ENCODE results near the gene PDE7B. TPM values are rescaled to one million over a fixed set of nuclear protein-coding genes. Genes with fewer than 3 reads are reported as not detected.

The PDE7B gene
- total RNA-seq, 1 donor from 2014 or later: 13.3 TPM

DNA sequence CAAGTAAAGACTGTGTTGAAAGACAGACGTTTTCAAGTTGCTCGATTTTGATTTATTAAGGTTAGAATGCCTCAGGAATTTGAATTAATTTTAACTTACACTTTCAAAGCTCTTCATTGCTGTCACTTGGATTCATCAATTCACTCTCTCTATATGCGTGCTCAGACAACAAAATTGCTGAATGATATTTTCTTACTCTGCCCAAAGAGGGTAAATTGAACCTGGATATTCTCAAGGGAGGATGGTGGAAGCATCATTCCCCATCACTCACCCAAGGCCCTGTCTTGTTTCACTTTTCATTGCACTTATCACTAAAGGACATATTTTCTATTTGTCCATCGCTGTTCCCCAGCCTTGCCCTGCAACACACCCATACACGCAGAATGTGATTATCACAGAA, 102.3 kb downstream of the PDE7B start:
- DNase-seq (ENCODE audit: low spot score): no peak
- intact Hi-C loops (cut with DNase I): no loop called here
- no peak for ATAC-seq

DNA sequence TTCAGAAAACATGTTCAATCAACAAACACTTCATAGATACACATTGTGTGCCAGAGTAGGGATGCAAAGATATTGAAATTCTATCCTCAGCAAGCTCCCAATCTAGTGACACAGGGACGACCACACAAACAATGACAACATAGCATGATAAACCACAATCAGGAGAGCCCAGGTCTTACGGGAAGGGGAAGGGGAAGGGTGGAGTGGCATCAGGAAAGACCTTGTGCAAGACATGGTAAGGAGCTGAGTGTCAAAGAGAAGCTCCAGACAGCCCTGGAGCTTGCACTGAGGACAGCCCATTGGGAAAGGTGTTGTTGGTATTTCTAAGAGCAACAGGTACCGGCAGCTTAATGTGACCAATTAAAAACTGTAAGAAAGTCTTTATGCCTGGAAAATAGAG, 103.6 kb downstream of the PDE7B start:
- ATAC-seq (no peak), DNase-seq (ENCODE audit: low spot score) (no peak)
- intact Hi-C loops (cut with DNase I): no loop called here

DNA sequence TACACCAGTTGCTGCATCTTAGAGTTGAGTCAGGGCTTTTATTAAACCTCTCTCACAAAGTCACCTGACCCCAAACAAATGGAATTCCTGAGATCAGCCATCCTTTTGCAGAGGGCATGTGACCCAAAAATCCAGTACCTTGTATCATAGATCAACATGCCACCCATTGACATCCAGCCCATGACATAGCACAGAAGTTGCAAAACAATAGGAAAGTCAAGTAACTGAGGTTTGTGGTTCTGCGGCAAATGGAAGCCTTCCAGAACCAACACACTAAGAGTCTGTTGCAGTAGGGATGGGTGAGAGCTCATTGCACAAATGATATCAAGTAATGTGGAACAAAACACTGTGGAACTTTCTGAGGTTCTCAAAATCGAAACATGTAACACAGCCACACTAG, 111.2 kb downstream of the PDE7B start:
- ATAC-seq (peak; percentile 97), DNase-seq (ENCODE audit: low spot score) (peak; percentile 67)
- intact Hi-C loops (cut with DNase I): no loop called here

DNA sequence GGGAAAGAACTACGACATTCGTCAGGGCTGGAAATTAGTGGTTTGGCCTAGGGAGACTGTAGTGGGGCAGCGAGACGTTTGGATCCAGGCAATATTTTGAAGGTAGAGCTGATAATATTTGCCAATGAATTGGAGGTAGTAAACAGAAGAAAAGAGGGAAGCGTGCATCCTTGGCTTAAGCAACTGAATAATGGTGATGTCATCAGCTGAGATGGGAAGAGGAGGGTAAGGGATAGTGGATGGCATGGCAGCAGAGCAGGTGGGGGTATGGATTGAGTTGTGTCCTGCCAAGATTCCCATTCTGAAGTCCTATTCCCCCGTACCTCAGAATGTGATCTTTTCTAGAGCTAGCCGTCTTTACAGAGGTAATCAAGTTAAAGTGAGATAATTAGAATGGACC, 119.2 kb downstream of the PDE7B start:
- ATAC-seq (no peak), DNase-seq (ENCODE audit: low spot score) (no peak)
- intact Hi-C loops (cut with DNase I): no loop called here

DNA sequence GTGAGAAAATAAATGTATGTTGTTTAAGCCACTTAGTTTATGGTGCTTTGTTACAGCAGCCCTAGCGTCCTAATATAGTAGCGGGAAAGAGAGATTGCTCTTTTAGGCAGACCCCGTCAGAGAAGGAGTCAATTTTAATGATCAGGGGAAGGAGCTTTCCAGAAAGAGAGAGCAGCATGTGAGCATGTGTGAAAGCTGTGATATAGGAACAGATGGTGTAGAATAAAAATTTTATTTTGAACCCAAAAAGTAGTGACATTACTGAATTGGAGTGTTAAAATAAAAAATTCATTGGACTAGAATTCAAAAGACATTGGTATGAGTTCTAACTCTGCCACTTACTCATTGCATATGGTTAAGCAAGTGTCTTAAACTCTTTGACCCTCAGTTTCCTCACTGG, 119.8 kb downstream of the PDE7B start:
- intact Hi-C loops (cut with DNase I): no loop called here
- ATAC-seq (no peak), DNase-seq (ENCODE audit: low spot score) (no peak)

DNA sequence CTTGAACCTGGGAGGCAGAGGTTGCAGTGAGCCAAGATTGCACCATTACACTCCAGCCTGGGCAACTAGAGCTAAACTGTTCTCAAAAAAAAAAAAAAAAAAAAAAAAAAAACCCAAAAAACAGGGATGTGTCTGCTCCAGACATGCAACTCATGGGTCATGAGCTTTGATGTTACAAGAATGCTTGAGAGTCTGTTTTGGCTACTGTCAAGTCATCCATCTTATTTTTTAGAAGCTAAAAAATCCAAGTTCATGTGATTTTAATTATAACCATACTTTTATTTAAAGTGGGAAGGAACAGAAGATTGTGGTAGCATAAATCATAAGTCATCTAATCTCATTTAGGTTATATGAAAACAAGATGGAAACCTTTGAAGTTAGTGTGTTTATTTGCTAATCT, 120.6 kb downstream of the PDE7B start:
- ATAC-seq: no peak
- intact Hi-C loops (cut with DNase I): no loop called here
- DNase-seq (ENCODE audit: low spot score): no peak

DNA sequence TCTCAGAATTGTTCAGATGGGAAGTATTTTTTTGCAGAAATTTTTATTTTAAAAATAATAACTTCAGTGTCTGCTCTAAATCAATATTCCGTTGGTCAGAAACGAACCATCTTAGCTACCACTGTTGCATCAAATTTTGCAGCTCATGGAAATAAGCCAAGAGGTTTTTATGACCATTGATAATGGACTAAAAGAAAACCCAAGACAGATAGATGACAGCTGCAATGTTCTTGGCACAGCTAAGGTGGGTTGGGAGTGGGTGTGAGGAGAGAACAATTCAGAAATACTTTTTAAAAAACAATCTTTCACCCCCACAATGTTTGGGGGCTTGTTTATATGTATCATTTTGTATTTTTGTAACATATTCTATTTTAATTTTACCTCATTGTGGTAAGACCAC, 121.1 kb downstream of the PDE7B start:
- intact Hi-C loops (cut with DNase I): no loop called here

DNA sequence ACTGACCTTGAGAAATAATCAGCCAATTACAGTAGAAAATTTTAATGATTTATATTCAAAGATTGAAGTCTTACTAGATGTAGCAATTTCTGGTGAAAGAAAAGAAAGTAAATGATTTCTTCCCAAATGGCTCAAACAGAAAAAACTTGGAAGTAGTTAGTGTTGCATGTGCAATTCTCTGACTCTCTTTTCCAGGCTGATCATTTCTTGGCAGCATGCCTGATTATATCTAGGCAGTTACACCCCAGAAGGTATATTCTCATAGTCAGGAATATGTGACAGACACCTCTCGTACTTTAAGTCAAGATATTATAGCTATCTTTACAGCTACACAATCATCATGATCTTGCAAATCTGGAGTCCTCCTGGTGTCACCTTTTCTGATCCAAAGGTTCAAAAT, 122.9 kb downstream of the PDE7B start:
- no peak for DNase-seq (ENCODE audit: low spot score)
- intact Hi-C loops (cut with DNase I): no loop called here
- ATAC-seq: no peak

More for the DNA sequence above, 121.1 kb downstream of the PDE7B start:
- DNase-seq (ENCODE audit: low spot score) (no peak), ATAC-seq (no peak)

DNA sequence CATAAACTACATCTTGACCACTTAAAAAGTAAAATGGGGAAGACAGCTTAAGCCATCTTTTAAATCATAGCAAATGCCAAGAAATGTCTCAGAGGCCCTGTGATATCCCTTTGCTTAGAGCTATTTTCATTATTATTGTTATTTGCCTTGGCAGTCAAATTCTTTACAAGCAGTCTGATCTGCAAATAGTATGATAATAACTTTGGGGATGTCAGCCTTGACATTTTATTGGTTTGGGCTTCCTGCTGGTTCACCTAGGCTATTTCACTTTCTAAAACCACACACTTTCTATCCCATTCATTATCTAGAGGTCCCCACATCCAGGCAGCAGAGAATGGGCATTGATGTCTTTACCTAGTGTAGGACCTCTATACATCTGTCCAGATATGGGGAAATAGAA, 125.1 kb downstream of the PDE7B start:
- no peak for ATAC-seq
- no peak for DNase-seq (ENCODE audit: low spot score)
- intact Hi-C loops (cut with DNase I): no loop called here

DNA sequence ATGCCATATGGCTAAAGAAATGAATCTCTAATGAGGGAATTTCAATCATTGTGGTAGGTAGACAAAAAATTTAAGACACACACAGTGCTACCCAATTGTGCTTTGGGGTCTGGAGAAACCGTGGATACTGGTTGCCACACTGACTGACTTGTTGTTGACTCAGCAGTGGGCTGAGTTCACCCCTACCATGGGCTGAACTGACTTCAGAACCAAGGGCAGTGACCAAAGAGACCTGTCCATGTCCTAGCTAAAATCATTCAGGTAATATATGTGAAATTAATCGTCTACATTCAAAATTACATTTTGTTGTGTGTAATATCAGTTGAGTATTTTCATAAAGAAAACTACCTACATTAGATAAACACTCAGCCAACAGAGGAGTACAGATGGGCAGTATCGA, 131.6 kb downstream of the PDE7B start:
- no peak for DNase-seq (ENCODE audit: low spot score)
- intact Hi-C loops (cut with DNase I): no loop called here
- ATAC-seq: no peak

DNA sequence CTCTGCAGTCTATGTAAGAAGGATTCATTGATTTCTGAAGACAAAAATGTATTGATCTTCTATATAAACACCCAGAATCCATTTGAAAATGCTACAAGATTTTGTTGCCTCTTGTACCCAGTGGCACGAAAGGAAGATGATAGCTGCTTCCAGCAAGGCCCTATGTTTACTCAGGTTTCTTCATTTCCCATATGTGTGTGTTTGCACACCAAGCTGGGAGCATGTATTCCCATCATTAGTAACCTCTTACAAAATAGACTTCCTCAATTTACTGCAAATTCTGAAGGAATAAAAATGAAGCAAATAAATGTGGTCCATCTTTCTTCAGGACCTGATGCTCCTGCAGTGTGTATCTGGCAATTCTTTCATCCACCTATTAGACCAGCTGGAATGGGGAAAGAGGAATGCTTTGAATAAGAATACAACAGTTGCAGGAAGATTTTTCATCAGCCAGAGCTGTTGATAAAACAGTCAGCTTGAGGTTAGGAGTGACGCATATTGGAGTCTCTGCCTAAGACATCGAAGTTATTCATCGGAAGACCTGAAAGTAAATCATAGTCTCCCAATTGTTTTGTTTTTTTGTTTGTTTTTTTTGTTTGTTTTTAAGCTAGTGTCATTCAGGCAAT, 132.3 kb downstream of the PDE7B start:
- peak; percentile 38 for ATAC-seq
- intact Hi-C loops (cut with DNase I): no loop called here
- DNase-seq (ENCODE audit: low spot score): no peak

DNA sequence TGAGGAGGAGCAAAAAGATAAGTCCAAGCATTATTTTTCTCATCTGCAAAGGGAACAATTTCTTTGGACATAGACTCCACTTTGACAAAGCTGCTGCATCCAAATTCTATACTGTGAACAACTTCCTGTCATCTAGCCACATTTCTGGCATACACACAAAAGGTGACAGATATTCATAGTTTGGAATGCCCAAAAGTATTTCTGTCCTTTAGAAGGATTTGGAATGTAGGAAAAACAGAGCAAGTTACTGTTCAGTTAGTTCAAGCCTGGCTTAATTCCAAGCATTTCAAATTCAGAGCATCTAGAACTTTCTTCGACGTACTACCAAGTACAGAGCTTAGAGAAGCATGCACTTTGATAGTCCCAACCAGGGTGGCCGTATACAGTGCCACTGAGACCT, 134.0 kb downstream of the PDE7B start:
- intact Hi-C loops (cut with DNase I): no loop called here
- DNase-seq (ENCODE audit: low spot score) (no peak), ATAC-seq (no peak)

DNA sequence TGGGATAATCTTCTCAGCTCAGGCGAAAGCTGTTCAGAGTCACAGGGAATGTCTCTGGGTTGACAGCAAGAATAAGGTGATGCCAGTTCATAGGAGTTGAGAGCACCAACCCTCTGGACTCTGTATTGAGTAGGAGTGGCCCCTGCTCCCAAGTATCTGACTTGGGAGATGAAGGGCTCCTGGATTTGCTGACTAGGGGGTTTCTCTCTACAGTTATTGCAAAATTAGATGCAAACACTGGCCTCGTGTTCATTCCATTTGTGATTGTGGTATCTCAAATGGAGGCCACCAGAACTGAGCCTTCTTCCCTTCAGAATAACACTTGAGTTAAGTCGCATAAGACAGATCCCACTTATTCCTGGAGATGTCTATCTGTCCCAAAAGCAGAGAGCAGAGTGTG, 135.7 kb downstream of the PDE7B start:
- ATAC-seq (no peak), DNase-seq (ENCODE audit: low spot score) (no peak)
- intact Hi-C loops (cut with DNase I): no loop called here

DNA sequence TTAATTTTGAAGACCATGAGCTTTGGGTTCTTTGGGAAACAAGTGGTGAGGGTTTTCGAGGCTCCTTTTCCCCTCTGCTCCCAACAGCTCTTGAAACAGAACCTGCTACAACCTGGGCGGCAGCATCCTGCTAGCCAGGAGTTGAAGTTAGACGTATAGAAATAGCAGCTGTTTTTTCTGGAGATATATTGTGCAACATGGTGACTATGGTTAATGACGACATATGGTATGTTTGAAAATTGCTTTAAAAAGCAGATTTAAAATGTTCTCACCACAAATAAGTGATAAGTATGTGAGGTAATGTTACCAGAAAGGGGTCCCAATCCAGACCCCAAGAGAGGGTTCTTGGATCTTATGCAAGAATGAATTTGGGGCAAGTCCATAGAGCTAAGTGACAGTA, 138.9 kb downstream of the PDE7B start:
- ATAC-seq (no peak), DNase-seq (ENCODE audit: low spot score) (no peak)
- intact Hi-C loops (cut with DNase I): no loop called here

DNA sequence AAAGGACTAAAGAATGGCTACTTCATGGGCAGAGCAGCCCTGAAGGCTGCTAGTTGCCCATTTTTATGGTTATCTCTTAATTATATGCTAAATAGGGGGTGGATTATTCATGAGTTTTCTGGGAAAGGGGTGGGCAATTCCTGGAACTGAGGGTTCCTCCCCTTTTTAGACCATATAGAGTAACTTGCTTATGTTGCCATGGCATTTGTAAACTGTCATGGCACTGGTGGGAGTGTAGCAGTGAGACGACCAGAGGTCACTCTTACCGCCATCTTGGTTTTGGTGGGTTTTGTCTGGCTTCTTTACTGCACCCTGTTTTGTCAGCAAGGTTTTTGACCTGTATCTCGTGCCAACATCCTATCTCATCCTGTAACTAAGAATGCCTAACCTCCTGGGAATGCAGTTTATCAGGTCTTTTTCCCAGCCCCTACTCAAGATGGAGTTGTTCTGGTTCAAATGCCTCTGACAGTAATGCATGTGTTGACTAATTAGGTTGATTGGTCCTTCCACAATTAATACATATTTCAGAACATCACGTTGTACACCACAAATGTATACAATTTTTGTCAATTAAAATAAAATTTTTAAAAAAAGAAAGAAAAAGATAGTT, 139.5 kb downstream of the PDE7B start:
- DNase-seq (ENCODE audit: low spot score) (no peak), ATAC-seq (no peak)
- intact Hi-C loops (cut with DNase I): no loop called here

DNA sequence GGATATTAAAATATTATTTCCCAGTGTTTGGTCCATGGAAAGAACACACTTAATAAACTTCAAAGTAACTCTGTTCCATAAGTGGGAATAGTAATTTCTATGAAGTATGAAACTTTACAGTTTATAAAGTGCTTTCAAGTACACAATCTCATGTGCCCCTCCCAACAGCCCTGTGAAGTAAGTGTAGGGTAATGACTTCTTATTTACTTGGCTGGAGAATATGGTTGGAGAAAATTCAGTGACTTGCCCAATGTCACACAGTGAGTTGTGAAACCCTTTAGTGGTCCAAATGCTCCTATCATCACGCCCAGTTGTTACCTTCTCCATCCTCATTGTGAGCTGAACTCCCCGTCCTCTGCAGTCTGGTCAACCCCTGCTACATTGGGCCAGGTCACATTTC, 141.2 kb downstream of the PDE7B start:
- no peak for DNase-seq (ENCODE audit: low spot score)
- ATAC-seq: no peak
- intact Hi-C loops (cut with DNase I): no loop called here

DNA sequence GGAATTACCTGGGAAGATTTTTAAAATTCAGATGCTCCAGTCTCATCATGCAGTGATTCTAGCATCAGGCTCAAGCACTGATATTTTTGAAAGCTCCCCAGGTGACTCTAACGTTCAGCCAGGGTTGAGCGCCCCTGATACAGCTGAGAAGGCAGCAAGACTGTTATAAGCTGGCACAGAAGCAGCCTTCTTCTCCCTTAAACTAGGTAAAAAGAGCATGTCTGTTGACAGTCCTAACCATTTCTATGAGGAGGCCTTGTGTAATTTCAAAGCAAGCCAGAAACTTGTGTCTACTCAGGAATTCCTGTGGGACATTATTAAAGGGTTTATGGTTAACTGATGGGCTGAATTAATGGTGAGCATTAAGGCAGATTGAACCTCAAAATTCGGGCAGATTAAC, 141.9 kb downstream of the PDE7B start:
- intact Hi-C loops (cut with DNase I): no loop called here
- DNase-seq (ENCODE audit: low spot score) (no peak), ATAC-seq (no peak)

DNA sequence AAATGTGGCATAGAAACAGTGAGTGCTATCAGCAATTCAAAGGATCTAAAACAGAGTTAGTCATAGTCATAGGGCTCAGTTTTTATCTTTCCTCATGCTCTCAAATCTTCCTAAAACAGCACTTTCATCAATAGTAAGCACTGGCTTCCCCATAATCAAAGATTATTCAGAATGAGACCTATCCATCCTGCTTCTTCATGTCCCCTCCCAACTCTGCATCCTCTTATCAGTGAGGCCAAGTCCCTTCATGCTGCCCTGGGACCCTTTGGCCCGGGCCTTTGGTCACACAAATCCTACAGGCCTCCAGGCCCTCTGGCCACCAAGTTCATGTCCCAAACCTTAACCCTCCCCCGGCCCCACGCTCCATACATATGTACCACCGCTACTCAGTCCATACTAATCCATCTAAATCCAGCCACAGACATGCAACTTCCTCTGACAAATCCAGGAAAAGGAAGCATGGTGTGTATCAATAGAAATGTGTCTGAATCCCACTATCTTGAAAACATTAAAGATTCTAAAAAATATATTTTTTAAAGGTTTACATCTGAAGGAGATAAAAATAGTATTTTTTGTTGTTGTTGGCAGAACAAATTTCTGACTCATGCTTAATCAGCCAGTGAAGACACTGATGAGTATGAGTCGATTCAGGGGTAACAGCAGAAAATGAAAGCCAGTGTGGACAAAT, 143.5 kb downstream of the PDE7B start:
- no peak for DNase-seq (ENCODE audit: low spot score)
- intact Hi-C loops (cut with DNase I): no loop called here
- peak; percentile 59 for ATAC-seq

DNA sequence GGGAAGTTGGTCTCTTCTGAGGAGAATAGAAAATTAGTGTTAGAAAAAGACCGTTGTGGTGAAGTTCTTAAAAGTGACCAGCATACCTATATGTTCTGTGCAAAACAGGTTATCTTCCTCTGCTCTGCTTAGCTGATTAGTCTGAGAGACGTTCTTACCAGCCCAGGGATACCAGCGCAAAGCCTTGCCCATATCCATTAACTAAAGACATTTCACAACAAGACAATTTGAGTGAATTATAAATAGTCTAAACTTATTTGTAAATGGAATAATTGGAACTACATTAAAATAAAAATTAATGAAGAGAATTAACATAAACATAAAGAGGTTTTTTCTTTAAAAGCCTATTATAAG, 144.0 kb downstream of the PDE7B start:
- intact Hi-C loops (cut with DNase I): no loop called here
- DNase-seq (ENCODE audit: low spot score) (no peak), ATAC-seq (no peak)

DNA sequence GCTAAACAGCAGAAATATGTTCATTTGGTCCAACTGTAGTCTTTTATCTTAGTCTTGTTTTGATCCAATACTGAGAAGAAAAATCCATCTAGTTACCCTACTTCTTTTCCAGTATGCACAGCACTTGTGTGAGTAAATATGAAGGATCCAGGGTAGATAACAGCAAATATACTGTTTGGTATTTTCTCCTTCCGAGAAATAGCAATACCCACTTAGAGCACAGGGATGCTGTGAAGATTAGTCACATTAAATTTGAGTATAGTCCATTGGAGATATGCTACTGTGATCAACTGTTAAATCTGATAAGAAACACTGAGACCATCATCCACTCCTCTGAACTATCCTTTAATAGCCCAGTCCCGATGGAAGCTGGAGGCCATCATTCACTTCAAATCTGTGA, 145.2 kb downstream of the PDE7B start:
- no peak for DNase-seq (ENCODE audit: low spot score)
- intact Hi-C loops (cut with DNase I): no loop called here
- ATAC-seq: no peak

DNA sequence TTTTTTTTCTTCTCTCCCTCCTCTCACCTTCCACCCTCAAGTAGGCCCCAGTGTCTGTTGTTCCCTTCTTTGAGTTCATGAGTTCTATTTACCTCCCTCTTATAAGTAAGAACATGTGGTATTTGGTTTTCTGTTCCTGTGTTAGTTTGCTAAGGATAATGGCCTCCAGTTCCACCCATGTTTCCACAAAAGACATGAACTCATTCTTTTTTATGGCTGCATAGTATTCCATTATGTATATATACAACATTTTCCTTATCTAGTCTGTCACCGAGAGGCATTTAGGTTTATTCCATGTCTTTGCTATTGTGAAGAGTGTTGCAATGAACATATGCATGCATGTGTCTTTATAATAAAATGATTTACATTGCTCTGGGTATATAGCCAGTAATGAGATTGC, 147.9 kb downstream of the PDE7B start:
- DNase-seq (ENCODE audit: low spot score): no peak
- ATAC-seq: no peak
- intact Hi-C loops (cut with DNase I): no loop called here
